ENCODE measurements around the gene PCLO.
A peak's percentile ranks its signal among the peaks of the same experiment; 100 is the strongest.

Gene PCLO

DNA sequence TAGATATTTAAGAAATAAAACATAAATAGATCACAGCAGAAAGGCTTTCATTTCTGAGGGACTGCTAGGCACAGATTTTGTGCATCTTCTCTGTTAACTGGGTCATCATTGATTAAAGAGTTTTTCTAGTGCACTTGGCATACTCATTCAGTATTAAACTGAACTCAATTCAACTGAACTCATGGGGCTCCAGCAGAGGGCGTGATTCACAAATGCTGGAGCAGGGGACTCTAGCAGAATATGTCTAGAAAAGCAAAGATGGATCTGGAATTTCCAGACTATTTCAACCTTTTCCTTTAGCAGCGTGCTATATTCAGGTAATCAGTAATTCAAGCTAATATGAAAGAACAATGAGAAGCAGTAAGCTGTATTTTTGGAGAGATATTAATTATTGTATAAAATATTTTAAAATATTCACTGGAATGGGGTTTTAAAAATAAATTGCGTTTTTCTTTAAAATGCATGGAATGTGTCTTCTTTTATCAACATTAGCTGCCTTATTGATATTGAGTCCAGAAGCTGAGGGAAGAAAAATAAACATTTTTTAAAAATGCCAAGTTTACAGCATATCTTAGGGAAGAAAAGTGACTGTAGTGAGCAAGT lies 422.3 kb downstream of the PCLO start:
- peak; percentile 84 for DNase-seq
- TF ChIP-seq CTCF (IDR thresholded peaks at IDR 0.05; ENCODE audit: low read depth, low read length): peak; percentile 98

DNA sequence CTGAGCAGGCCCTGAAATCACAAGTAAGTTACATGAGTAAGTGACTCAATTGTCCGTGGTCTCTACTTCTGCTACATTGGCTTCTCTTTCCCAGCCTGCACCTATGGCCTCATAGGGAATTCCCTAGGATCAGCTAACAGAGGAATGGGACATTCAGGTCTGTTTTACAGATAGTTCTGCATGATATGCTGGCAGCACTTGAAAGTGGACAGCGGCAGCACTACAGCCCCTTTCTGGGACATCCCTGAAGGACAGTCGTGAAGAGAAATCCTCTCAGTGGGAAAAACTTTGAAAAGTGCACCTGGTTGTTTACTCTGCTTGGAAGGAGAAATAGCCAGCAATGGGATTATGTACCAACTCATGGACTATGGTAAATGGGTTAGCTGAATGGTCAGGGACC lies 426.1 kb downstream of the PCLO start:
- no peak for TF ChIP-seq CTCF (IDR thresholded peaks at IDR 0.05; ENCODE audit: low read depth, low read length)
- no peaks in the 10 kb centered on the region for H3K4me1 ChIP-seq
- H3K36me3 ChIP-seq: no peaks in the 10 kb centered on the region
- H3K9me3 ChIP-seq: no peaks in the 10 kb centered on the region
- no peaks in the 10 kb centered on the region for H3K27me3 ChIP-seq
- H3K4me3 ChIP-seq (ENCODE audit: low read depth, low read length): no peak overlapping the region
- DNase-seq: no peak

More for the DNA sequence above, 422.3 kb downstream of the PCLO start:
- no peaks in the 10 kb centered on the region for H3K36me3 ChIP-seq
- H3K4me3 ChIP-seq (ENCODE audit: low read depth, low read length): no peak overlapping the region
- H3K27me3 ChIP-seq: no peaks in the 10 kb centered on the region
- H3K9me3 ChIP-seq: no peaks in the 10 kb centered on the region
- H3K4me1 ChIP-seq: no peaks in the 10 kb centered on the region

DNA sequence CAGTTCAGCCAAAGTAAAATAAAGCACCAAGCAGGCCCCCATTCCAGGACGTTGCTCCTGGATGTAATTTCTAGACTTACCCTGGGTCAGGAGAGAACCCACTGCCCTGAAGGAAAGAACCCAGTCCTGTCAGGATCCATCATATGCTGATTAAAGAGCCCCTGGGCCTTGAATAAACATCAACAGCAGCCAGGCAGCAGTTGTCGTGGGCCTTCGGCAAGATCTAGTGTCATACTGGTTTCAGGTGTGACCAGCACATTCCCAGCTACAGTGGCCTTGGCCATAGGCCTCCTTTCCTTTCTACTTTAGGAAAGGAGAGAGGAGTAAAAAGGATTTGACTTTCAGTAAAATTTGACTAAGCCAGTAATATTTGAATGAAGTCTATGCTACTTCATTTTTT lies 430.0 kb downstream of the PCLO start:
- TF ChIP-seq CTCF (IDR thresholded peaks at IDR 0.05; ENCODE audit: low read depth, low read length): no peak

GRCh38 chr7:82729172-82730030 lies 433.3 kb downstream of the PCLO start:
- Histone ChIP-seq H3K4me3 (ENCODE audit: low read depth, low read length) (no peak overlapping the region), H3K27me3 (no peaks in the 10 kb centered on the region), H3K36me3 (no peaks in the 10 kb centered on the region), H3K4me1 (peaks cover 5% of the 10 kb centered on the region; the same call in 1 of the 2 replicates), H3K9me3 (no peaks in the 10 kb centered on the region)
- peak; percentile 62 for DNase-seq
- TF ChIP-seq CTCF (IDR thresholded peaks at IDR 0.05; ENCODE audit: low read depth, low read length): peak; percentile 89

More for the DNA sequence above, 430.0 kb downstream of the PCLO start:
- no peak for DNase-seq
- H3K4me3 ChIP-seq (ENCODE audit: low read depth, low read length): no peak overlapping the region
- H3K9me3 ChIP-seq: no peaks in the 10 kb centered on the region
- H3K36me3 ChIP-seq: no peaks in the 10 kb centered on the region
- H3K27me3 ChIP-seq: no peaks in the 10 kb centered on the region
- peaks cover 5% of the 10 kb centered on the region; the same call in 1 of the 2 replicates for H3K4me1 ChIP-seq

DNA sequence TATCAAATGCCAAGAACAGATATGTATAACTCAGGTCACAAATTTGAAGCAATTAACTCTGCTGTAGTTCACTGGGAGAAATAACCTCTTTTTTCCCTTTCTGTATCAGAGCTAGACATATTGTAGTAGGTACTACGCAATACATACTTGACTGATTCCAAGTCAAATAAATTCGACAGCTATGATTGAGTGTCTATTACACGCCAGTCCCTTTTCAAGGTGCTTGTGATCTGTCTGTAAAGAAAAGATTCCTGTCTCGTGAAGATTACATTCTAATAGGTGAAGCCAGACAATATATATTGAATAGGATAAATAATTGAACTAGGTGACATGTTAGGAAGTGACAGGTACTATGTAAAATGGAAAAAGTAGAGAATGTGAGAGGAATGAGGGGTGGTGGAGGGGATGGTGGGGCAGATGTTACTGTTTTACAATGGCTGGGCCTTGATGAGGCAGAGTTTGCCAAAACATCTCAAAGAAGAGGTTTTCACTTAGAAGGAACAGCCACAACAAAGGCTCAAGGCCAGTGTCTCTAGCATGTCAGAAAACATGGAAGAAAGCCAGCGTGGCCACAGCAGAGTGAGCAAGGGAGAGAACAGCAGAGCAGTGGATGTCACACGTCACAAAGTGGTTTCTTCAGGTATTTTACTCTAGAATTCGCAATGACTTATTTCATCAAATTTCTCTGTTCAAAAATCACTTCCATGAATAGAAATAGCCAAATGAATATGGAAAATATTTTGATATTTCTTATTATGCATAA lies 436.5 kb downstream of the PCLO start:
- DNase-seq: no peak
- no peak for TF ChIP-seq CTCF (IDR thresholded peaks at IDR 0.05; ENCODE audit: low read depth, low read length)

More for the DNA sequence above, 436.5 kb downstream of the PCLO start:
- no peaks in the 10 kb centered on the region for H3K27me3 ChIP-seq
- H3K9me3 ChIP-seq: no peaks in the 10 kb centered on the region
- no peaks in the 10 kb centered on the region for H3K36me3 ChIP-seq
- no peak overlapping the region for H3K4me3 ChIP-seq (ENCODE audit: low read depth, low read length)
- peaks cover 5% of the 10 kb centered on the region; the same call in 1 of the 2 replicates for H3K4me1 ChIP-seq

Data from BE2C (cell line).